NCI-H345 treated with DMSO at 0.1 percent for 48 hours (cell line): Measurements from ENCODE around the gene FOXO3.

ENCODE experiments used
- DNase-seq: peaks from one replicate; lab custom pipeline; 2025; ENCODE audit not compliant: unreplicated experiment; lab: John Stamatoyannopoulos, UW

The FOXO3 gene

GRCh38 chr6:108594151-108594550 is 33.4 kb downstream of the FOXO3 start:
- DNase-seq: no peak

GRCh38 chr6:108594640-108595039 is 33.9 kb downstream of the FOXO3 start:
- no peak for DNase-seq

- DNase-seq: no peak
Measured at GRCh38 chr6:108596956-108597355, 36.2 kb downstream of the FOXO3 start.

- no peak for DNase-seq
Measured at GRCh38 chr6:108597572-108598304, 37.0 kb downstream of the FOXO3 start.

- no peak for DNase-seq
Measured at GRCh38 chr6:108598305-108598863, 37.7 kb downstream of the FOXO3 start.

- no peak for DNase-seq
Measured at GRCh38 chr6:108604156-108604555, 43.4 kb downstream of the FOXO3 start.

GRCh38 chr6:108606250-108606690 is 45.6 kb downstream of the FOXO3 start:
- no peak for DNase-seq

- no peak for DNase-seq
Measured at GRCh38 chr6:108608453-108609275, 47.9 kb downstream of the FOXO3 start.

GRCh38 chr6:108609276-108609769 is 48.6 kb downstream of the FOXO3 start:
- DNase-seq: no peak

GRCh38 chr6:108610270-108610839 is 49.6 kb downstream of the FOXO3 start:
- no peak for DNase-seq

- DNase-seq: no peak
Measured at GRCh38 chr6:108610957-108611586, 50.4 kb downstream of the FOXO3 start.

GRCh38 chr6:108612852-108613251 is 52.1 kb downstream of the FOXO3 start:
- no peak for DNase-seq

GRCh38 chr6:108616544-108616943 is 55.8 kb downstream of the FOXO3 start:
- no peak for DNase-seq

GRCh38 chr6:108616973-108617372 is 56.3 kb downstream of the FOXO3 start:
- no peak for DNase-seq

GRCh38 chr6:108618623-108619152 is 58.0 kb downstream of the FOXO3 start:
- DNase-seq: no peak

- DNase-seq: no peak
Measured at GRCh38 chr6:108619431-108620197, 58.9 kb downstream of the FOXO3 start.

GRCh38 chr6:108621117-108621516 is 60.4 kb downstream of the FOXO3 start:
- no peak for DNase-seq

GRCh38 chr6:108622641-108623298 is 62.1 kb downstream of the FOXO3 start:
- DNase-seq: no peak

- no peak for DNase-seq
Measured at GRCh38 chr6:108623995-108624394, 63.3 kb downstream of the FOXO3 start.
